Liver (tissue), 9 donors: ENCODE results near the gene CHRM2. TPM values are rescaled to one million over a fixed set of nuclear protein-coding genes. Genes with fewer than 3 reads are reported as not detected.

Experiments used
- DNase-seq: peaks from one replicate; pipeline ENCODE4 v3.0.0-alpha.2; 2017; ENCODE audit warnings: low spot score
- H3K27ac ChIP-seq, 2 donors: one replicate each; pipeline ENCODE4 v1.7.0; 2013; ENCODE audit warnings: inconsistent platforms in 2 of 2, low read length in 2 of 2, control low read depth in 1 of 2, low read depth in 1 of 2, mild to moderate bottlenecking in 1 of 2
- H3K27me3 ChIP-seq, 4 donors: one replicate each; pipeline versions ENCODE4 v1.6.1 to v1.7.0; 2013; ENCODE audit warnings: low read length in 3 of 4, inconsistent platforms in 1 of 4, mild to moderate bottlenecking in 1 of 4, moderate library complexity in 1 of 4; ENCODE audit not compliant: control insufficient read depth in 4 of 4, insufficient read depth in 4 of 4
- H3K36me3 ChIP-seq, 4 donors: one replicate each; pipeline versions ENCODE4 v1.6.1 to v1.7.0; 2013; ENCODE audit warnings: low read length in 3 of 4, mild to moderate bottlenecking in 3 of 4, low read depth in 1 of 4, moderate library complexity in 1 of 4; ENCODE audit not compliant: control insufficient read depth in 4 of 4, insufficient read depth in 3 of 4
- H3K4me1 ChIP-seq, 4 donors: one replicate each; pipeline versions ENCODE4 v1.6.1 to v1.7.0; 2013; ENCODE audit warnings: low read length in 3 of 4, mild to moderate bottlenecking in 3 of 4, moderate library complexity in 1 of 4; ENCODE audit not compliant: control insufficient read depth in 4 of 4, insufficient read depth in 4 of 4
- H3K4me3 ChIP-seq, 3 donors: one replicate each; pipeline versions ENCODE4 v1.6.1 to v1.7.0; 2013; ENCODE audit warnings: low read length in 3 of 3, control low read depth in 1 of 3, low read depth in 1 of 3, mild to moderate bottlenecking in 1 of 3
- H3K9ac ChIP-seq, 2 donors: one replicate each; pipeline ENCODE4 v1.7.0; 2013; ENCODE audit warnings: low read length in 2 of 2, mild to moderate bottlenecking in 2 of 2, moderate library complexity in 2 of 2, control low read depth in 1 of 2, low read depth in 1 of 2
- H3K9me3 ChIP-seq, 4 donors: one replicate each; pipeline versions ENCODE4 v1.6.1 to v1.7.0; 2013; ENCODE audit warnings: low read length in 3 of 4; ENCODE audit not compliant: control insufficient read depth in 4 of 4
- ATF3 ChIP-seq: IDR thresholded peaks from 2 replicates; pipeline ENCODE4 v1.6.1; 2016; ENCODE audit warnings: antibody characterized with exemption
- CTCF ChIP-seq: fragments of 150-350 bp; IDR thresholded peaks from 2 replicates; pipeline ENCODE4 v1.5.1; 2017; ENCODE audit warnings: improper control_type of control experiment, low read depth, low read length; ENCODE audit not compliant: missing input control
- EGR1 ChIP-seq, 2 donors: IDR thresholded peaks; 2 replicates each; pipeline ENCODE4 v1.6.1; 2016 to 2018; ENCODE audit warnings: antibody characterized with exemption in 2 of 2, low read depth in 2 of 2
- FOXA1 ChIP-seq: IDR thresholded peaks from 2 replicates; pipeline ENCODE4 v1.6.1; 2016; ENCODE audit warnings: antibody characterized with exemption
- FOXA2 ChIP-seq: IDR thresholded peaks from 2 replicates; pipeline ENCODE4 v1.6.1; 2016; ENCODE audit warnings: antibody characterized with exemption
- GABPA ChIP-seq, 2 donors: IDR thresholded peaks in 1 of 2; conservative IDR thresholded peaks in 1 of 2; 2 replicates each; pipeline ENCODE4 v1.6.1; 2016; ENCODE audit warnings: antibody characterized with exemption in 2 of 2, mild to moderate bottlenecking in 1 of 2, moderate library complexity in 1 of 2
- HNF4A ChIP-seq, 2 donors: conservative IDR thresholded peaks; 2 replicates each; pipeline ENCODE4 v1.6.1; 2016; ENCODE audit warnings: antibody characterized with exemption in 2 of 2, mild to moderate bottlenecking in 2 of 2
- HNF4G ChIP-seq: IDR thresholded peaks from 2 replicates; pipeline ENCODE4 v1.6.1; 2016; ENCODE audit warnings: antibody characterized with exemption
- JUND ChIP-seq, 2 donors: IDR thresholded peaks; 2 replicates each; pipeline ENCODE4 v1.6.1; 2016; ENCODE audit warnings: antibody characterized with exemption in 2 of 2
- NR2F2 ChIP-seq: IDR thresholded peaks from 2 replicates; pipeline ENCODE4 v1.6.1; 2016; ENCODE audit warnings: antibody characterized with exemption
- RAD21 ChIP-seq, 2 donors: IDR thresholded peaks; 2 replicates each; pipeline ENCODE4 v1.6.1; 2016; ENCODE audit warnings: antibody characterized with exemption in 2 of 2, mild to moderate bottlenecking in 2 of 2
- REST ChIP-seq: IDR thresholded peaks from 2 replicates; pipeline ENCODE4 v1.6.1; 2016; ENCODE audit warnings: antibody characterized with exemption, mild to moderate bottlenecking
- RXRA ChIP-seq, 2 donors: IDR thresholded peaks; 2 replicates each; pipeline ENCODE4 v1.6.1; 2017 to 2018; ENCODE audit warnings: antibody characterized with exemption in 2 of 2, mild to moderate bottlenecking in 1 of 2
- SP1 ChIP-seq: IDR thresholded peaks from 2 replicates; pipeline ENCODE4 v1.6.1; 2018; ENCODE audit warnings: antibody characterized with exemption, mild to moderate bottlenecking
- TAF1 ChIP-seq: conservative IDR thresholded peaks from 2 replicates; pipeline ENCODE4 v1.6.1; 2016; ENCODE audit warnings: antibody characterized with exemption, mild to moderate bottlenecking
- YY1 ChIP-seq: IDR thresholded peaks from 2 replicates; pipeline ENCODE4 v1.6.1; 2016; ENCODE audit warnings: antibody characterized with exemption, mild to moderate bottlenecking
- ZBTB33 ChIP-seq: IDR thresholded peaks from 2 replicates; pipeline ENCODE4 v1.6.1; 2016; ENCODE audit warnings: antibody characterized with exemption
- WGBS: extraction: QIAGEN DNeasy Blood & Tissue Kit; methylation state at CpG from one replicate; pipeline ENCODE4 v1.1.7; 2013; 5-methylcytosine and 5-hydroxymethylcytosine counted together
- polyA plus RNA-seq, 2 donors: library from polyadenylated mRNA; stranded (reverse) in 1 of 2; unstranded in 1 of 2; fragments of 200-250 nt in 1 of 2; fragments of >200 nt in 1 of 2; fragmentation: Nextera tagmentation in 1 of 2; extraction: Ambion mirVana in 1 of 2; gene quantifications; one replicate each; pipeline versions ENCODE4 v1.2.1 to v1.2.3, GENCODE V29; 2013 to 2015
- total RNA-seq, 2 donors: library from RNA; depleted of rRNA; stranded (reverse); fragments of >200 nt; gene quantifications; one replicate each; pipeline ENCODE4 v1.2.3, GENCODE V29; 2014
- donor health status: healthy.
- donor health status: healthy.
- donor health status: healthy.
- donor health status: healthy.
- donor health status: healthy.

CHRM2 gene
- total and polyA plus RNA-seq, 4 donors: 0.08 to 1.2 (median 0.30) TPM

GRCh38 chr7:137007001-137007694 is 138.7 kb downstream of the CHRM2 start:
- Histone ChIP-seq H3K9me3 (no peaks in the 10 kb centered on the region), H3K4me3 (no peak overlapping the region), H3K27me3 (no peaks in the 10 kb centered on the region), H3K9ac (no peak overlapping the region), H3K36me3 (no peaks in the 10 kb centered on the region), H3K27ac (no peak overlapping the region), H3K4me1 (no peaks in the 10 kb centered on the region)
- DNase-seq: no peak
- 63% methylated on average over 3 of the region's 3 CpGs for WGBS
- TF ChIP-seq YY1 (no peak), FOXA2 (no peak), ATF3 (no peak), CTCF (no peak), FOXA1 (no peak), JUND (IDR thresholded peaks at IDR 0.05) (no peak), ZBTB33 (no peak), RXRA (IDR thresholded peaks at IDR 0.05) (no peak), NR2F2 (no peak), EGR1 (IDR thresholded peaks at IDR 0.05; ENCODE audit: low read depth in 2 of 2) (no peak), HNF4A (conservative IDR thresholded peaks at IDR 0.05) (no peak), SP1 (no peak), GABPA (IDR thresholded peaks at IDR 0.05 in 1 of 2, conservative IDR thresholded peaks at IDR 0.05 in 1 of 2) (no peak), HNF4G (no peak), RAD21 (IDR thresholded peaks at IDR 0.05) (no peak), TAF1 (no peak), REST (no peak)

- Histone ChIP-seq H3K4me1 (no peaks in the 10 kb centered on the region), H3K9ac (no peak overlapping the region), H3K27ac (no peak overlapping the region), H3K9me3 (no peaks in the 10 kb centered on the region), H3K4me3 (no peak overlapping the region), H3K36me3 (no peaks in the 10 kb centered on the region), H3K27me3 (no peaks in the 10 kb centered on the region)
- no peak for TF ChIP-seq FOXA2
- TF ChIP-seq FOXA1: no peak
- no peak for TF ChIP-seq ZBTB33
- no peak for TF ChIP-seq HNF4A (conservative IDR thresholded peaks at IDR 0.05)
- TF ChIP-seq SP1: no peak
- TF ChIP-seq YY1: no peak
- TF ChIP-seq NR2F2: no peak
- DNase-seq: no peak
These were observed 141.0 kb downstream of the CHRM2 start for GRCh38 chr7:137009404-137009803.
